SK-N-MC (cell line): Measurements from ENCODE around the gene CPSF7.

Source experiments
- EZH2 ChIP-seq: fragments of 200-600 bp; sonication (generic); IDR thresholded peaks from one replicate; pipeline ENCODE4 v1.6.1; 2017; ENCODE audit warnings: antibody characterized with exemption
- POLR2AphosphoS5 ChIP-seq: IDR thresholded peaks from 2 replicates; pipeline ENCODE4 v1.6.1; 2012; ENCODE audit warnings: mild to moderate bottlenecking, low read depth, low read length, borderline replicate concordance

- TF ChIP-seq POLR2AphosphoS5 (no peak), EZH2 (no peak)
Observed at GRCh38 chr11:61390161-61390560, 39.6 kb downstream of the CPSF7 start.
